HEK293 (cell line): Measurements from ENCODE around the gene TSTD2.

Experiments
- CTCF ChIA-PET: fragments of 350-600 bp; formaldehyde crosslinking; extraction: SDS; loops from one replicate; lab custom pipeline; 2021; ENCODE audit warnings: antibody characterized with exemption; lab: Yijun Ruan, JAX
- POLR2A ChIA-PET: fragments of 300-600 bp; formaldehyde crosslinking; extraction: SDS; loops from one replicate; lab custom pipeline; 2020; ENCODE audit warnings: antibody characterized with exemption, inconsistent platforms; lab: Yijun Ruan, JAX
- H3K27ac ChIP-seq: fragments of 200-500 bp; sonication (Bioruptor generic); 2 replicates; pipeline ENCODE4 v1.5.1; 2014; ENCODE audit warnings: low read depth, low read length, control low read depth, inconsistent platforms; ENCODE audit errors: extremely low read depth
- H3K36me3 ChIP-seq, 2 experiments: fragments of 200-500 bp in 1 of 2; sonication (Bioruptor generic) in 1 of 2; 1 replicate in 1 of 2; 2 replicates in 1 of 2; pipeline ENCODE4 v1.5.1; 2014 to 2017; ENCODE audit warnings: inconsistent platforms in 2 of 2, low read length in 2 of 2; ENCODE audit not compliant: control insufficient read depth in 2 of 2, insufficient read depth in 1 of 2
- H3K4me1 ChIP-seq: fragments of 200-500 bp; sonication (Bioruptor generic); 2 replicates; pipeline ENCODE4 v1.5.1; 2014; ENCODE audit warnings: mild to moderate bottlenecking, low read length, inconsistent platforms; ENCODE audit not compliant: control insufficient read depth, insufficient read depth
- H3K4me3 ChIP-seq: 2 replicates; pipeline ENCODE4 v1.5.1; 2011; ENCODE audit warnings: low read depth, mild to moderate bottlenecking, control low read depth, low read length, moderate library complexity
- H3K9me3 ChIP-seq: fragments of 200-500 bp; sonication (Bioruptor generic); 2 replicates; pipeline ENCODE4 v1.5.1; 2014; ENCODE audit warnings: low read depth, low read length, inconsistent platforms; ENCODE audit not compliant: control insufficient read depth, insufficient read depth
- BCL11A ChIP-seq: fragments of 450-650 bp; formaldehyde crosslinking; IDR thresholded peaks from 2 replicates; pipeline ENCODE4 v1.5.1; 2016; ENCODE audit warnings: low read depth, missing biosample characterization, missing genetic modification characterization
- BCL11B ChIP-seq: fragments of 450-650 bp; formaldehyde crosslinking; IDR thresholded peaks from 2 replicates; pipeline ENCODE4 v1.5.1; 2016; ENCODE audit warnings: low read depth, missing biosample characterization, missing genetic modification characterization
- HOXC10 ChIP-seq: sonication (generic); formaldehyde crosslinking; IDR thresholded peaks from 2 replicates; pipeline ENCODE4 v1.8.1; 2023; ENCODE audit warnings: mild to moderate bottlenecking, missing genetic modification reagents
- HOXD13 ChIP-seq: sonication (generic); formaldehyde crosslinking; IDR thresholded peaks from 2 replicates; pipeline ENCODE4 v1.8.0; 2022; ENCODE audit warnings: missing genetic modification reagents, borderline replicate concordance
- MYNN ChIP-seq: fragments of 450-650 bp; formaldehyde crosslinking; IDR thresholded peaks from 2 replicates; pipeline ENCODE4 v1.5.1; 2016; ENCODE audit warnings: missing biosample characterization, missing genetic modification characterization, borderline replicate concordance
- PRDM6 ChIP-seq: fragments of 450-650 bp; formaldehyde crosslinking; IDR thresholded peaks from 2 replicates; pipeline ENCODE4 v1.5.1; 2017; ENCODE audit warnings: missing biosample characterization, missing genetic modification characterization
- ZBTB10 ChIP-seq: fragments of 450-650 bp; formaldehyde crosslinking; IDR thresholded peaks from 2 replicates; pipeline ENCODE4 v1.5.1; 2016; ENCODE audit warnings: missing biosample characterization, missing genetic modification characterization
- ZNF148 ChIP-seq: fragments of 450-650 bp; formaldehyde crosslinking; IDR thresholded peaks from 2 replicates; pipeline ENCODE4 v1.5.0; 2017; ENCODE audit warnings: missing biosample characterization, missing genetic modification characterization, borderline replicate concordance
- ZNF19 ChIP-seq: fragments of 450-650 bp; formaldehyde crosslinking; IDR thresholded peaks from 2 replicates; pipeline ENCODE4; 2016; ENCODE audit warnings: missing biosample characterization, missing genetic modification characterization, low read depth
- ZNF23 ChIP-seq: fragments of 450-650 bp; formaldehyde crosslinking; IDR thresholded peaks from 2 replicates; pipeline ENCODE4 v1.5.1; 2016; ENCODE audit warnings: missing biosample characterization, missing genetic modification characterization, borderline replicate concordance
- ZNF266 ChIP-seq: fragments of 450-650 bp; formaldehyde crosslinking; IDR thresholded peaks from 2 replicates; pipeline ENCODE4 v1.5.1; 2016; ENCODE audit warnings: missing biosample characterization, missing genetic modification characterization, low read depth
- ZNF391 ChIP-seq: fragments of 450-650 bp; formaldehyde crosslinking; IDR thresholded peaks from 2 replicates; pipeline ENCODE4 v1.5.1; 2016; ENCODE audit warnings: low read depth, missing biosample characterization, missing genetic modification characterization, borderline replicate concordance
- ZNF580 ChIP-seq: fragments of 450-650 bp; formaldehyde crosslinking; IDR thresholded peaks from 2 replicates; pipeline ENCODE4 v1.5.1; 2016; ENCODE audit warnings: missing biosample characterization, missing genetic modification characterization
- ZNF585B ChIP-seq: fragments of 450-650 bp; formaldehyde crosslinking; IDR thresholded peaks from 2 replicates; pipeline ENCODE4 v1.5.1; 2016; ENCODE audit warnings: missing biosample characterization, missing genetic modification characterization
- ZNF596 ChIP-seq: fragments of 450-650 bp; IDR thresholded peaks from 2 replicates; pipeline ENCODE4 v1.5.0; 2018; ENCODE audit warnings: missing biosample characterization, mild to moderate bottlenecking, missing genetic modification characterization, moderate library complexity
- ZNF677 ChIP-seq: fragments of 450-650 bp; IDR thresholded peaks from 2 replicates; pipeline ENCODE4 v1.5.0; 2018; ENCODE audit warnings: missing biosample characterization, mild to moderate bottlenecking, missing genetic modification characterization, moderate library complexity
- ZNF747 ChIP-seq: fragments of 450-650 bp; formaldehyde crosslinking; IDR thresholded peaks from 2 replicates; pipeline ENCODE4 v1.5.1; 2016; ENCODE audit warnings: missing biosample characterization, missing genetic modification characterization

TSTD2 gene

GRCh38 chr9:97570899-97571298 is 62.3 kb downstream of the TSTD2 start:
- TF ChIP-seq ZNF585B (no peak), PRDM6 (tag by site-specific recombination) (no peak), MYNN (tag by site-specific recombination) (no peak), ZNF23 (no peak), HOXC10 (no peak), ZNF596 (tag by site-specific recombination) (no peak), ZNF747 (tag by site-specific recombination) (no peak), HOXD13 (CRISPR knock-in tag) (no peak), ZNF391 (tag by site-specific recombination) (no peak), ZBTB10 (tag by site-specific recombination) (no peak), ZNF677 (tag by site-specific recombination) (no peak), ZNF19 (tag by site-specific recombination) (no peak), ZNF580 (no peak)
- Histone ChIP-seq H3K27ac (no peak overlapping the region), H3K36me3 (peaks cover 0 to 83% of the 10 kb centered on the region in 2 experiments; a peak in 1 of 3 replicates), H3K9me3 (no peaks in the 10 kb centered on the region), H3K4me3 (no peak overlapping the region), H3K4me1 (no peaks in the 10 kb centered on the region)
- ChIA-PET CTCF (interaction anchor here (1.4 kb wide), 1 partner anchor 45 kb away, joined by 6 read pairs; no protein-coding TSS in a partner anchor), POLR2A (no interaction called here)

- H3K4me1 ChIP-seq = 0 out of 2 replicates have a peak, but pooled peaks cover 2% of the 10 kb centered on the region
- H3K27ac ChIP-seq = no peak overlapping the region
- peaks cover 0 to 92% of the 10 kb centered on the region in 2 experiments; a peak in 1 of 3 replicates for H3K36me3 ChIP-seq
- no peaks in the 10 kb centered on the region for H3K9me3 ChIP-seq
- TF ChIP-seq ZNF148 (no peak), BCL11A (no peak), BCL11B (tag by site-specific recombination) (no peak), ZNF266 (no peak)
- no peak overlapping the region for H3K4me3 ChIP-seq
- CTCF ChIA-PET = interaction anchor here (0.9 kb wide), 1 partner anchor 30 kb away, joined by 4 read pairs; no protein-coding TSS in a partner anchor
- POLR2A ChIA-PET = no interaction called here
Measured at GRCh38 chr9:97568461-97569275, 64.5 kb downstream of the TSTD2 start.
